Activated naive CD8-positive, alpha-beta T cell (primary cell): Measurements from ENCODE around the gene RAB39B.
"Not testable (repeated sequence)": the region's sequence is repeated elsewhere in the genome, so short reads cannot be mapped to it uniquely, and the experiment has no call there.

Experiments used
- H3K27ac Mint-ChIP-seq: one replicate; pipeline ENCODE4 v1.8.0; 2021; ENCODE audit warnings: mixed read lengths
- H3K27me3 Mint-ChIP-seq: one replicate; pipeline ENCODE4 v1.8.0; 2021; ENCODE audit warnings: mixed read lengths
- H3K36me3 Mint-ChIP-seq: one replicate; pipeline ENCODE4 v1.8.0; 2021; ENCODE audit warnings: mixed read lengths
- H3K4me1 Mint-ChIP-seq: one replicate; pipeline ENCODE4 v1.8.0; 2021; ENCODE audit warnings: low read depth, mixed read lengths
- H3K4me3 Mint-ChIP-seq: one replicate; pipeline ENCODE4 v1.8.0; 2021; ENCODE audit warnings: mild to moderate bottlenecking, mixed read lengths
- H3K9me3 Mint-ChIP-seq: one replicate; pipeline ENCODE4 v1.8.0; 2021; ENCODE audit warnings: low read depth, mixed read lengths

Gene RAB39B, protein sequence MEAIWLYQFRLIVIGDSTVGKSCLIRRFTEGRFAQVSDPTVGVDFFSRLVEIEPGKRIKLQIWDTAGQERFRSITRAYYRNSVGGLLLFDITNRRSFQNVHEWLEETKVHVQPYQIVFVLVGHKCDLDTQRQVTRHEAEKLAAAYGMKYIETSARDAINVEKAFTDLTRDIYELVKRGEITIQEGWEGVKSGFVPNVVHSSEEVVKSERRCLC

GRCh38 chrX:155263854-155264628 lies at the start of gene RAB39B:
Gene RAB39B, minus strand, starts transcription at chrX:155264491. Its CDS starts 203 bp downstream, at chrX:155264288.
- Mint-ChIP-seq H3K9me3 (no peaks in the 10 kb centered on the region), H3K27me3 (no peaks in the 10 kb centered on the region), H3K4me3 (peak within 1 kb of the TSS; percentile 81), H3K4me1 (peaks cover 29% of the 10 kb centered on the region), H3K36me3 (peaks cover 4% of the 10 kb centered on the region), H3K27ac (peak within 1 kb of the TSS; percentile 90)

DNA sequence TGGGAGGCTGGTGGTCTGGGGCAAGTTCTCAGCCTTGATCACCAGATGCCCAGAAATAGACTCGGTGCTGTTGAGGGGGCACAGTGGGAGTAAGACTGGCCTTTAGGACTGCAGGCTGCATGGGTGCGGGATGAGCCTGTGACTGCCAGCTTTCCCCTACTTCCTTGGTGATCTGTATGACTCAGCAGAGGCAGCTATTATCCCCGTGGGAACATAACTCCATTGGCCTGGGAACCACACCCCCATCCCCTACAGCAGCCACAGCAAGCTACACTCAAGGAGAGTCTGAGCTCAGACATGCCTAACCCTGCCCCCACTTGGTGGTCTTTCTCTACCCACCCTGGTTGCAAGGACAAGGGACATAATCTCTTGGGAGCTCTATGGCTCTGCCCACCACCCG lies 49.5 kb upstream of the RAB39B start:
- no peak overlapping the region for H3K4me3 Mint-ChIP-seq
- no peaks in the 10 kb centered on the region for H3K9me3 Mint-ChIP-seq

GRCh38 chrX:155293771-155294170 lies 29.5 kb upstream of the RAB39B start:
- Mint-ChIP-seq H3K36me3 (no peaks in the 10 kb centered on the region), H3K4me1 (no peaks in the 10 kb centered on the region), H3K4me3 (no peak overlapping the region), H3K27me3 (no peaks in the 10 kb centered on the region), H3K9me3 (no peaks in the 10 kb centered on the region), H3K27ac (no peak overlapping the region)

More for the DNA sequence above, 49.5 kb upstream of the RAB39B start:
- H3K36me3 Mint-ChIP-seq = peaks cover 2% of the 10 kb centered on the region
- no peaks in the 10 kb centered on the region for H3K27me3 Mint-ChIP-seq
- H3K27ac Mint-ChIP-seq = no peak overlapping the region
- no peaks in the 10 kb centered on the region for H3K4me1 Mint-ChIP-seq

DNA sequence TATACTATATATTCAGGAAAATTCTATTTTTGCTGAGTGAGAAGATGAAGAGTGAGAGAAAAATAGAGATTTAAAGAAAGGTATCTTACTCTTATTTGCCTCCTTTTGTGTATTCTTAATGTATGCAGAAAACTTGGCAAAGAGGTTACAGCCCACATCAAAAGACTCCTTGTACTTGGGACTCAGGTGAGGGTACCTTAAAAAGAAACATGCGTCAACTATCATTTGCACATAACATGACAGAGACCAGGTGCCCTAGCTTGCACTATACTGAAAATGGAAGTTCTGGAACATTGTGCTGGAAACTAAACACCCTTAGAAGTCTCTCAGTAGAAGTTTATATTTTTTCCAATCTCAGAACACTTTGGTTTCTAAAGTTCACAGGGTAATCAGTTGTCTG lies 15.6 kb upstream of the RAB39B start:
- no peaks in the 10 kb centered on the region for H3K27me3 Mint-ChIP-seq
- H3K36me3 Mint-ChIP-seq = no peaks in the 10 kb centered on the region
- peaks cover 10% of the 10 kb centered on the region for H3K4me1 Mint-ChIP-seq
- H3K27ac Mint-ChIP-seq = no peak overlapping the region
- H3K4me3 Mint-ChIP-seq = no peak overlapping the region
- no peaks in the 10 kb centered on the region for H3K9me3 Mint-ChIP-seq

- Mint-ChIP-seq H3K27ac (no peak overlapping the region), H3K27me3 (no peaks in the 10 kb centered on the region), H3K9me3 (no peaks in the 10 kb centered on the region), H3K4me3 (no peak overlapping the region), H3K36me3 (no peaks in the 10 kb centered on the region), H3K4me1 (peaks cover 2% of the 10 kb centered on the region)
Measured at GRCh38 chrX:155270969-155271368, 6.7 kb upstream of the RAB39B start.

- not testable (repeated sequence) for H3K4me3 Mint-ChIP-seq, H3K27me3 Mint-ChIP-seq, H3K27ac Mint-ChIP-seq, H3K9me3 Mint-ChIP-seq, H3K36me3 Mint-ChIP-seq
- peaks cover 14% of the 10 kb centered on the region for H3K4me1 Mint-ChIP-seq
Measured at GRCh38 chrX:155267995-155268394, 3.7 kb upstream of the RAB39B start.

- Mint-ChIP-seq H3K36me3 (no peaks in the 10 kb centered on the region), H3K9me3 (no peaks in the 10 kb centered on the region), H3K27ac (no peak overlapping the region), H3K4me3 (no peak overlapping the region), H3K27me3 (no peaks in the 10 kb centered on the region), H3K4me1 (peaks cover 24% of the 10 kb centered on the region)
Measured at GRCh38 chrX:155266439-155266838, 2.1 kb upstream of the RAB39B start.

GRCh38 chrX:155262970-155263754 lies 1.1 kb downstream of the RAB39B start:
- peak overlapping the region; percentile 90 for H3K27ac Mint-ChIP-seq

GRCh38 chrX:155259752-155260151 lies 4.5 kb downstream of the RAB39B start:
- H3K4me1 Mint-ChIP-seq = peaks cover 28% of the 10 kb centered on the region
- H3K9me3 Mint-ChIP-seq = no peaks in the 10 kb centered on the region
- no peak overlapping the region for H3K4me3 Mint-ChIP-seq
- H3K27me3 Mint-ChIP-seq = no peaks in the 10 kb centered on the region
- H3K36me3 Mint-ChIP-seq = peaks cover 4% of the 10 kb centered on the region
- no peak overlapping the region for H3K27ac Mint-ChIP-seq

More at GRCh38 chrX:155262970-155263754, 1.1 kb downstream of the RAB39B start:
- peaks cover 28% of the 10 kb centered on the region for H3K4me1 Mint-ChIP-seq
- H3K27me3 Mint-ChIP-seq = no peaks in the 10 kb centered on the region
- H3K9me3 Mint-ChIP-seq = no peaks in the 10 kb centered on the region
- peak overlapping the region; percentile 81 for H3K4me3 Mint-ChIP-seq
- peaks cover 4% of the 10 kb centered on the region for H3K36me3 Mint-ChIP-seq

GRCh38 chrX:155251391-155251790 lies 12.9 kb downstream of the RAB39B start:
- Mint-ChIP-seq H3K36me3 (no peaks in the 10 kb centered on the region), H3K4me3 (no peak overlapping the region)

DNA sequence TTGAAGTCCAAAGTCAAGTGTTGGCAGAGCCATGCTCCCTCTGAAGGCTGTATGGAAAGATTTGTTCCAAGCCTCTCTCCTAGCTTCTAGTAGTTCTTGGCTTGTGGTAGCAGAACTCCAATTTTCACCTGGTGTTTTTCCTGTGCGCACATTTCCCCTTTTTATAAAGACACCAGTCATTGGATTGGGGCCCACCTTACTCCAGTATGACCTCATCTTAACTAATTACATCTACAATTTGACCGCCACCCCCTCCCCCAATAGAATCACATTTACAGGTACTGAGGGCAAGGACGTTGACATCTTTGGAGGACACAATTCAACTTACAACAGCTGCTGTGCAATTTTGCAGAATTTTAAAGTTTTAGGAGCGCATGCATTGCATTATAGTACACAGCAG lies 16.8 kb downstream of the RAB39B start:
- Mint-ChIP-seq H3K27me3 (no peaks in the 10 kb centered on the region), H3K27ac (no peak overlapping the region), H3K4me3 (no peak overlapping the region), H3K4me1 (no peaks in the 10 kb centered on the region), H3K9me3 (no peaks in the 10 kb centered on the region), H3K36me3 (no peaks in the 10 kb centered on the region)

More at GRCh38 chrX:155251391-155251790, 12.9 kb downstream of the RAB39B start:
- Mint-ChIP-seq H3K27ac (no peak overlapping the region), H3K4me1 (peaks cover 1% of the 10 kb centered on the region), H3K9me3 (no peaks in the 10 kb centered on the region), H3K27me3 (no peaks in the 10 kb centered on the region)

DNA sequence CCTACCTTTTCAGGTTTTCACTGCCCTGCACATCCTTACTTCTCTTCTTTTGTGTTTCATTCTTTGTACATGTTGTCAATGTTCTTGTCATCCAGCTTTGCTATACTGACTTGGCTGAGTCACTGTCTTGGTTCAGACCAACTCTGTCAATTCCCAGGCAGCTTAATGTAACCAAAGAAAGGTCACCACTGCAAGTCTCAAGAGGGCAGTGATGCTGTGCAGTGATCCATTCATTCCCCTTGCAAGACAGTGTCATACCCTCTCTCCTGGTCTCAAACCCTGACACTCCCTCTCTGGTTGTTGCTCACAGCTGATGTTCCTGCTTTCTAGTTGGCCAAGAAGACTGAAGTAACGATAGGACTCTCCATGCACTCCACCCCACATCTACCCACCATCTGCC lies 17.5 kb downstream of the RAB39B start:
- H3K4me1 Mint-ChIP-seq = no peaks in the 10 kb centered on the region
- H3K36me3 Mint-ChIP-seq = no peaks in the 10 kb centered on the region
- no peaks in the 10 kb centered on the region for H3K9me3 Mint-ChIP-seq
- H3K27ac Mint-ChIP-seq = no peak overlapping the region
- H3K4me3 Mint-ChIP-seq = no peak overlapping the region
- no peaks in the 10 kb centered on the region for H3K27me3 Mint-ChIP-seq

DNA sequence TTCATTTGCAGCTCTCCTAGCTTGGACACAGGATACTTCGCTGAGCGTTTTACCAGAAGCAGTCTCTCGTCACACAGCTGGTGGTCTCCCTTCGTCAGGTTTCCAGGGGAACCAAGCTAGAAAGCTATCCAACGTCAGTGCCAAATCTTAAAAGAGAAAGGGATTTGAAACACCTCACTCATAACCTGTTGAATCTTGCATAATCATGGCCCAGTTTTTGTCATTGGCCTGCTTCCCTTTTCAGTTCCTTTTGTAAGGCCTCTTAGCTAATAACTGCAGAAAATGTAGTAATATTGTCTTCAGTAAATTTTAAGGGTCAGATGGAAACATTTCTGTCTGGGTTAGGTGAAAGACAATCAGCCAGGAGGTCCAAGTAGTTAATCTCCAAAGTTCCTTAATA lies 22.0 kb downstream of the RAB39B start:
- peaks cover 2% of the 10 kb centered on the region for H3K36me3 Mint-ChIP-seq
- H3K4me3 Mint-ChIP-seq = no peak overlapping the region
- no peaks in the 10 kb centered on the region for H3K4me1 Mint-ChIP-seq
- H3K27ac Mint-ChIP-seq = no peak overlapping the region
- no peaks in the 10 kb centered on the region for H3K27me3 Mint-ChIP-seq
- H3K9me3 Mint-ChIP-seq = no peaks in the 10 kb centered on the region

DNA sequence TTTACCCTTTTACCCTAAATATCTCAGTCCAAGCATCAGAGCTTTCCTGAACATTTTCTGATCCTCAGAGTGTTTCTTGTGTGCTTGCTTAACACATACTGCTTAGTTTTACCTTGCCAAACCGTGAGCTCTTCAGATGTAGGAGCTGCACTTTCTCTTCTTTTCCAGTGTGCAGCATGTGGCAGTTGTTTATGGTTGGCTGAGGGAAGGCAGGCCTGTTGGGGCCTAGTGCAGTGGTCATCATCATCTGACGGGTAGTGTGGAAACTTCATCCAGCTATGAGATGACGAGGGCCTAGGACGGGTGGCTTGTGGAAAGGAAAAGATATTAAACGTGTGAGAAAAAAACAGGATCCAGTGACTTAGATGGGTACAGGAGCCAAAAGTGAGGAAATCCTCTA lies 26.6 kb downstream of the RAB39B start:
- Mint-ChIP-seq H3K36me3 (peaks cover 2% of the 10 kb centered on the region), H3K27ac (peak overlapping the region; percentile 28), H3K4me1 (peaks cover 3% of the 10 kb centered on the region), H3K4me3 (no peak overlapping the region), H3K27me3 (no peaks in the 10 kb centered on the region), H3K9me3 (no peaks in the 10 kb centered on the region)

GRCh38 chrX:155235891-155236290 lies 28.4 kb downstream of the RAB39B start:
- no peak overlapping the region for H3K4me3 Mint-ChIP-seq
- H3K9me3 Mint-ChIP-seq = no peaks in the 10 kb centered on the region
- no peak overlapping the region for H3K27ac Mint-ChIP-seq
- peaks cover 4% of the 10 kb centered on the region for H3K36me3 Mint-ChIP-seq
- H3K4me1 Mint-ChIP-seq = peaks cover 8% of the 10 kb centered on the region
- no peaks in the 10 kb centered on the region for H3K27me3 Mint-ChIP-seq
